Activated naive CD4-positive, alpha-beta T cell treated with anti-CD3 and anti-CD28 coated beads, Interleukin-2, amount 50 U/mL, for 24 hours (primary cell): ENCODE measurements around the gene HSF4.
A peak's percentile ranks its signal among the peaks of the same experiment; 100 is the strongest.

Experiments
- H3K27ac Mint-ChIP-seq: one replicate; pipeline ENCODE4 v1.8.0; 2021; ENCODE audit warnings: mild to moderate bottlenecking, mixed read lengths
- H3K27me3 Mint-ChIP-seq: one replicate; pipeline ENCODE4 v1.8.0; 2021; ENCODE audit warnings: mixed read lengths
- H3K36me3 Mint-ChIP-seq: one replicate; pipeline ENCODE4 v1.8.0; 2021; ENCODE audit warnings: mixed read lengths
- H3K4me1 Mint-ChIP-seq: one replicate; pipeline ENCODE4 v1.8.0; 2021; ENCODE audit warnings: mixed read lengths
- H3K4me3 Mint-ChIP-seq: one replicate; pipeline ENCODE4 v1.8.0; 2021; ENCODE audit warnings: mild to moderate bottlenecking, mixed read lengths
- H3K9me3 Mint-ChIP-seq: one replicate; pipeline ENCODE4 v1.8.0; 2021; ENCODE audit warnings: mixed read lengths

The HSF4 gene

DNA sequence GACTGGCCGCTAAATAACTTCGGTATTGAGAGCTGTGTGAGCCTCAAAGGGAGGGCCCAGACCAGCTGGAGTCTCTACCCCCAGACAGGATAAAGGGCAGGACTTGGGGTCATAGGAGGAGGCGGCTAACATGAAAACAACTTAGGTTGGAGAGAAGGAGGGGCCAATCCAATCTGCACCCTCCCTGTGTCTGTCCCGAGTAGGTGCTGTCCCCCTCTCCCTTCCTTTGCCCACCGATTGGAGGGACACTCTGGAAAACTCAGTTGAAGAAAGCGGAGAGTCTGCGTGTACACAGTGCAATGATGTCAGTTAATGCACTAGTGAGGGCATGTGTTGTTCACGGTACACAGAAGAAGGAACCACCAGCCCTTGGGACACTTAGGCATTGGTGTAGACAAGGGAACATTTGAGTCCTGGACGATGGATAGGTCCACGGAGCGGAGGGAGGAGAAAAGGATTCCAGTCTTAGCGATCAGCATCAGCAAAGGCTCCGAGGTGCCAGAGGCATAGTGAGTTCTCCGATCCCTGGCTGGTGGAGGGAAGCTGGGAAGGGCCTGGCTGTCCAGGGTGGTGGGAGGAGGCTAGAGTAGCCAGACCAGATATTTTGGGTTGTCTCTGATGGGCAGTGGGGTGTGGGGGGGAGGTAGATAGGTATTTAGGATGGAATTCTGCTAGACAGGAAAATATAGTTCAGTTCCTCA, 6.6 kb downstream of the HSF4 start:
- peaks cover 40% of the 10 kb centered on the region for H3K27me3 Mint-ChIP-seq
- H3K4me1 Mint-ChIP-seq: peaks cover 24% of the 10 kb centered on the region
- no peaks in the 10 kb centered on the region for H3K36me3 Mint-ChIP-seq
- H3K27ac Mint-ChIP-seq: peak overlapping the region; percentile 32
- H3K9me3 Mint-ChIP-seq: no peaks in the 10 kb centered on the region
- peak overlapping the region; percentile 36 for H3K4me3 Mint-ChIP-seq

DNA sequence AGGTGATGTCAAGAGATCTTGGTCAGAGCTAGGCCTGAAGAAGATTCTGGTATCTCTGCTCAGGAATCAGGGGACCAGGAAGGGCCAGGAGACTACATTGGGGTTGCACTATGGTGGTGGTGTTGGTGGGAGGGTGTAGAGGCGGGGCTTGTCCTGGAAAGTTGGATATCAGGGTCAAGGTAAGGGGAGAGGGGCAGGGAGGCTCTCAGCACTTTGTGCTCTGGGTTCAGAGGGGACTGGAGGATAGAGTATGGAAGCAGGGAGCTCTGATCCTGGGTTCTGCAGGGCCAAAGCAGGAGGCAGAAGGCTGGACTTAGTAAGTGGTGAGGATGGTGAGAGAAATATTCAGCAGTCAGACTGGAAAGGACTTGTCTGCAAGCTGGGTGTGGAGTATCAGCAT, 8.8 kb downstream of the HSF4 start:
- Mint-ChIP-seq H3K9me3 (no peaks in the 10 kb centered on the region), H3K27me3 (peaks cover 39% of the 10 kb centered on the region), H3K4me3 (peak overlapping the region; percentile 93), H3K36me3 (no peaks in the 10 kb centered on the region), H3K4me1 (peaks cover 26% of the 10 kb centered on the region), H3K27ac (peak overlapping the region; percentile 62)

DNA sequence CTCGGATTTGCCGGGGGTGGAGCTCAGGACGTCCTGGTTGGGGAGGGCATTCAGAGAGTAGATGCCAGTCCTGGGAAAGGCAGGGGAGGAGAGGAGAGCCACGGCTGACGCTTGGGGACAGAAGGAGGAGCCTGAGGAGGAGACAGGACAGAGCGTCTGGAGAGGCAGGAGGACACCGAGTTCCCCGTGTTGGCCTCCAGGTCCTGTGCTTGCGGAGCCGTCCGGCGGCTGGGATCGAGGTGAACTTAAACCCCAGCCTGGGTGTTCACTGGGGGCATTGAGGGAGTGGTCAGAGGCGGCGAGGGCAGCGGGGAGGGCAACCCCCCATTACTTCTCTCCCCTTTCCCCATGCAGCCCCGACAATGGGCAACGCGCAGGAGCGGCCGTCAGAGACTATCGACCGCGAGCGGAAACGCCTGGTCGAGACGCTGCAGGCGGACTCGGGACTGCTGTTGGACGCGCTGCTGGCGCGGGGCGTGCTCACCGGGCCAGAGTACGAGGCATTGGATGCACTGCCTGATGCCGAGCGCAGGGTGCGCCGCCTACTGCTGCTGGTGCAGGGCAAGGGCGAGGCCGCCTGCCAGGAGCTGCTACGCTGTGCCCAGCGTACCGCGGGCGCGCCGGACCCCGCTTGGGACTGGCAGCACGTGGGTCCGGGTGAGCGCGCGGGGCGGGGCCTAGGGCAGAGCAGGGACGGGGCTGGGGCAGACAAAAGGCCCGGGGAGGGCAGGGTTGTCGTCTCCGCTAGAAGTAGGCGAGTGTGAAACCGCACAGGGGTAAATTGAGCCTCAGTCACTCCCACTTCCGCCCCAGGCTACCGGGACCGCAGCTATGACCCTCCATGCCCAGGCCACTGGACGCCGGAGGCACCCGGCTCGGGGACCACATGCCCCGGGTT, 9.5 kb downstream of the HSF4 start:
- H3K4me3 Mint-ChIP-seq: peak overlapping the region; percentile 93
- H3K27me3 Mint-ChIP-seq: peaks cover 41% of the 10 kb centered on the region
- H3K27ac Mint-ChIP-seq: no peak overlapping the region
- H3K4me1 Mint-ChIP-seq: peaks cover 29% of the 10 kb centered on the region
- no peaks in the 10 kb centered on the region for H3K36me3 Mint-ChIP-seq
- no peaks in the 10 kb centered on the region for H3K9me3 Mint-ChIP-seq

DNA sequence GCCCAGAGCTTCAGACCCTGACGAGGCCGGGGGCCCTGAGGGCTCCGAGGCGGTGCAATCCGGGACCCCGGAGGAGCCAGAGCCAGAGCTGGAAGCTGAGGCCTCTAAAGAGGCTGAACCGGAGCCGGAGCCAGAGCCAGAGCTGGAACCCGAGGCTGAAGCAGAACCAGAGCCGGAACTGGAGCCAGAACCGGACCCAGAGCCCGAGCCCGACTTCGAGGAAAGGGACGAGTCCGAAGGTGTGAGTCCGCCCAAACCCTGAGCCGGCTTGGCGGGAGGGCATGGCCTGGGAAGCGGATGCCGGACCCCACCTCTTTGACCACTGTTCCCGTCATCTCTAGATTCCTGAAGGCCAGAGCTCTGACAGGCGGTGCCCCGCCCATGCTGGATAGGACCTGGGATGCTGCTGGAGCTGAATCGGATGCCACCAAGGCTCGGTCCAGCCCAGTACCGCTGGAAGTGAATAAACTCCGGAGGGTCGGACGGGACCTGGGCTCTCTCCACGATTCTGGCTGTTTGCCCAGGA, 10.2 kb downstream of the HSF4 start:
- Mint-ChIP-seq H3K9me3 (no peaks in the 10 kb centered on the region), H3K27me3 (peaks cover 39% of the 10 kb centered on the region), H3K4me3 (no peak overlapping the region), H3K4me1 (peaks cover 27% of the 10 kb centered on the region), H3K27ac (no peak overlapping the region), H3K36me3 (no peaks in the 10 kb centered on the region)

DNA sequence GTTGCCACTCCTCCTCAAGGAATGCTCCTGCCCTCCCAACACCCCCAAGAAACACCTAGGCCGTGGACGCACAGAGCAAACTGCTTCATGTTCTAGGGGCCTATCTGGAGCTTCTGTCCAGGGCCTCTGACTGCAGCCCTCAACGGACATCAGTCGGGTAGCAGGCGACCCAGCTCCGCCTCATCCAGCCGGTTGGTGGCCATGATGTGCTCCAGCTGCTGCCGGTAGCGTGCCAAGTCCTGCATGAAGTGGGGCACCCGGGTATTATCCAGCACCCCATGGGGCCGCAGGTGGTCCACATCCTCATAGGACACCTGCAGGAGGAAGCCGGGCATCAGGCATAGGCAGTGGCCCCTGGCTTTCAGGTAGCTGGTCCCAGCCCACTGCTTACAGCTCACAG, 12.1 kb downstream of the HSF4 start:
- Mint-ChIP-seq H3K4me1 (peaks cover 23% of the 10 kb centered on the region), H3K36me3 (no peaks in the 10 kb centered on the region), H3K27me3 (peaks cover 26% of the 10 kb centered on the region), H3K27ac (no peak overlapping the region), H3K4me3 (no peak overlapping the region), H3K9me3 (no peaks in the 10 kb centered on the region)

DNA sequence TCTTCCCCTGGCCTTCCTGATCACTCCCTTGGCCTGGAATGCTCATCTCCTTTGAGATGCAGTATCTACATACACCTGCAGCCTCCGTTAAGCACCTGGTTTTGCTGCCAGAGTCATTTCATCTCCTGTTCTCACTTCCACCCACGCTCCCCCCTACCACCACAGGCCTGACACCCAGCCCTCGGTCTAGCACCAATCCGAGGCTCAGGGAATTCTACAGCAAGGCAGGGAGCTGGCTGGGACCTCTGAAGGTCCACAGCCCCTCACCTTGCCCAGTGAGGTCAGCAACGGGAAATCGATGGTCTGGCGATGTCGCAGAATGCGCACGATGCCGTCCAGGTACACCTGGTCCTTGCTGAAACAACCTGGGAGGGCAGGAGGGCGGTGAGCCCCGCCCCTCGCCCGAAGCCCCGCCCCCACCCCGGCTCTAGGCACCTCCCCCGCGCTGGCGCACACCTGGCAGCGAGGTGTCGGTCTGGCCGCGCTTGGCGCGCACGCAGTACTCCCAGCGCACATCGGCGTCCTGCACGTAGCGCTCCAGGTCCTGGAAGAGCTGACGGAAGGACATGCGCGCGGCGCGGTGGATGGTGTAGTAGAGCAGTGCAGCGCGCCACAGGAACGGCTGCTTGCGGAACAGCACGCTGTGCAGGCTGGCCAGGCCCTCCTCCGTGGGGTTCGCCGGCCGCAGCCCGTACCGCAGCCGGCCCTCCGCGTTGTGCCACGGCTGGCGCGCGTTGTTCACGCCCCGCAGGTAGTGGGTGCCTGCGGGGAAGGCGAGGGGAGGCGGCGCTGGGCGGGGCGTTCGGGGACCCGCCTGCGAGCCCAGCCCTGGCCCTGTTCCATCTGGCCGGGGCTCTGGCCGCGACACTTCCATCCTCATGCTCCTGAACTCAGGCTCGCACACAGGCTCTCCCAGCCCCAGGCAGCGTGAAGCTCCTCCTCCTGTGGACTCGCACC, 13.5 kb downstream of the HSF4 start:
- Mint-ChIP-seq H3K4me3 (peak overlapping the region; percentile 57), H3K27ac (no peak overlapping the region), H3K27me3 (peaks cover 22% of the 10 kb centered on the region), H3K36me3 (no peaks in the 10 kb centered on the region), H3K4me1 (peaks cover 22% of the 10 kb centered on the region), H3K9me3 (no peaks in the 10 kb centered on the region)

DNA sequence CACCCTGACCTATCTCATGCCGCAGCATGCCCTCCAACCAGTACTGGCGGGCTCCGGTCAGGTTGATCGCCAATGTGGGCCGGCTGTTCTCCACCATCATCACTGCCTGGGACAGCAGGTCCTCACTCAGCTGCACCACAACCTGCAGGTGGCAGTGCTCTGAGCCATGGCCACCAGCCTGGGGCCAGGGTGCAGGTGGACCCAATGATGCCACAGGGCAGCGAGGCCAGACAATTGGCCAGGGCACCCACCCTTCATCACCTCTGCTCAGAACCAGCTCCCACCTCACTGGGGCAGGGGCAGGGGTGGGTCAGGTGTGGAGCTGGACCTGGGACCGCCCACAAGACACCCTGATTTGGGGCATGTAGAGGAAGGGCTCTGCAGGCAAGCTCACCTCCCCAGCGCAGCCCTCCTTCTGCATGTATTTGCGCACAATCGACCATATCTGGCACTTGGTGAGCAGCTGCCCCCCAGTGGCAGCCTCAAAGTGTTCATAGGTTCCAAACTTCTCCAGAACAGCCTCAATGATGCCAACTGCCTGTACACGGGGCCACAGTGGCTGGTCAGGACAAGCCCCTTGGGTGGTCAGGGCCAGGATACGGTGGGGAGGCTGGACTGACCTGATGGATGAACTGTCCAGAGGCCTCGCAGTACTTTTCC, 15.0 kb downstream of the HSF4 start:
- no peak overlapping the region for H3K4me3 Mint-ChIP-seq

DNA sequence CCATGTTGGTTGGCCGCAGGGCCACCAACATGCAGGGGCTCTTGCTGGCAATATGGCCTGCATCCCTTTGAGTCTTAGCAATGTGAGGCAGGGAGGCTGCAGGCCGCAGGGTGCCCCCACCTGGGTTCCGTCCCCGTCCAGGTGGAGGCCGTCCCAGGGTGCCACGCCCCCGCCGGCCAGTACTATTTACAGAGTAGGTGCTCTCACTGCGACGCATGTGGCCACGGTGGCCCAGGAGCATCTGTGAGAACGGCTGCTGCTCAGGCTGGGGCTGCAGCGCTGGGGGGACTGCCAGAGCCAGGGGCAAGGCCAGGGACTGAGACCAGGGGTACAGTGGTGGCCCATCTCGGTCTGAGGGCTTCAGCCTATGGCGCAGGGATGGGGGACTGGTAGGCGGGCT, 15.6 kb downstream of the HSF4 start:
- H3K27me3 Mint-ChIP-seq: peaks cover 14% of the 10 kb centered on the region
- no peaks in the 10 kb centered on the region for H3K9me3 Mint-ChIP-seq
- H3K27ac Mint-ChIP-seq: no peak overlapping the region

More for the DNA sequence above, 15.0 kb downstream of the HSF4 start:
- Mint-ChIP-seq H3K27me3 (peaks cover 14% of the 10 kb centered on the region), H3K36me3 (no peaks in the 10 kb centered on the region), H3K27ac (no peak overlapping the region), H3K9me3 (no peaks in the 10 kb centered on the region), H3K4me1 (peaks cover 11% of the 10 kb centered on the region)

DNA sequence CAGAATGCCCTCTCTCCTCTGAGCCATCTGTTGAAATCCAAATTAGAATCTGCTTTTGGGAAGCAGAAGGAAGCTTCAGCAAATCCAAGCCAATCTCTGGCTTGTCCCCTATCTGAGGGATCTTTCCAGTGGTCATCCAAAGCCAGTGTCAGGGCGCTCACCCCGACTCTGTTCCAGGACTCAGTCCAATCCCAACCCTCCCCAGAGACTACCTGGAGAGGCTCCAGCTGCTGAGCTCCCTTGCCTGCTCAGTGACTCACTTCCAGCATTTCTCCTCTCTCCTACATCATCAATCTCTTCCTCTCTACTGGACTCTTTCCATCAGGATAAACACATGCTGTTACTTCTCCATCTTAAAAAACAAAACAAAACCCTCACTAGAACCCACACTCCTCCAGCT, 16.8 kb downstream of the HSF4 start:
- no peaks in the 10 kb centered on the region for H3K36me3 Mint-ChIP-seq
- no peaks in the 10 kb centered on the region for H3K9me3 Mint-ChIP-seq
- H3K4me1 Mint-ChIP-seq: peaks cover 23% of the 10 kb centered on the region
- H3K27me3 Mint-ChIP-seq: peaks cover 14% of the 10 kb centered on the region
- H3K27ac Mint-ChIP-seq: no peak overlapping the region
- no peak overlapping the region for H3K4me3 Mint-ChIP-seq

More for the DNA sequence above, 15.6 kb downstream of the HSF4 start:
- peaks cover 17% of the 10 kb centered on the region for H3K4me1 Mint-ChIP-seq
- no peak overlapping the region for H3K4me3 Mint-ChIP-seq
- H3K36me3 Mint-ChIP-seq: no peaks in the 10 kb centered on the region

DNA sequence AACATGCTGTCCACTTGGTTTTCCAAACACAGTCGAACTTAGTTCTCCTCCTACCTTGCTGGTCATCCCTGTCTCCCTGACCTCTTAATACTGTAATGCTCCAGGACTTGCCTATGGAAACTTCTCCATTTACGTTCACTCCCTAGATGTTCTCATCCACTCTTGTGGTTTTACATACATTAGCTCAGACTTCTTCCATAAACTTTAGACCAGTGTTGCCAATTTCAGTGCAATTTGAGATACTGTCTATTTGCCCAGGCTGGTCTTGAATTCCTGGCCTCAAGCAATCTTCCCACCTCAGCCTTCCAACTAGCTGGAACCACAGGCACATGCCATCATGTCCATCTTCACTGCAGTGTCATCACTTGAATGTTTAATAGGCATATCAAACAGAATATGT, 17.7 kb downstream of the HSF4 start:
- Mint-ChIP-seq H3K9me3 (no peaks in the 10 kb centered on the region), H3K4me1 (peaks cover 23% of the 10 kb centered on the region), H3K27ac (no peak overlapping the region), H3K4me3 (no peak overlapping the region), H3K27me3 (peaks cover 11% of the 10 kb centered on the region), H3K36me3 (no peaks in the 10 kb centered on the region)

DNA sequence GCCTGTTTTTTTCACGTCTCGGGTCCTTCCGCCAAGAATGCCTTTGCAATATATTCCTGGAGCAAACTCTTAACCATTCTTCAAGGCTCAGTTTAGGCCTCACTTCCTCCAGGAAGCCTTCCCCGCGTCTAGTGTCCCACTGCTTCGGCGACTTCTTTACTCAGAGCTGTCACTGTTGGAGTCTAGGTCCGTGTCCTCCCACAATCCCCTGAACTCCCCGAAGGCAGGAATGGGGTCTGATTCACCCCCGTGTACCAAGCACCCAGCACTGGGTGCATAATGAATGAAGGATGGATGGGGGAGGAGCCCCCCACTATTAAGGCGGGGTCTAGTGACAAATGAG, 18.7 kb downstream of the HSF4 start:
- no peak overlapping the region for H3K27ac Mint-ChIP-seq
- no peaks in the 10 kb centered on the region for H3K9me3 Mint-ChIP-seq
- peaks cover 18% of the 10 kb centered on the region for H3K4me1 Mint-ChIP-seq
- H3K4me3 Mint-ChIP-seq: no peak overlapping the region
- no peaks in the 10 kb centered on the region for H3K36me3 Mint-ChIP-seq
- peaks cover 6% of the 10 kb centered on the region for H3K27me3 Mint-ChIP-seq

DNA sequence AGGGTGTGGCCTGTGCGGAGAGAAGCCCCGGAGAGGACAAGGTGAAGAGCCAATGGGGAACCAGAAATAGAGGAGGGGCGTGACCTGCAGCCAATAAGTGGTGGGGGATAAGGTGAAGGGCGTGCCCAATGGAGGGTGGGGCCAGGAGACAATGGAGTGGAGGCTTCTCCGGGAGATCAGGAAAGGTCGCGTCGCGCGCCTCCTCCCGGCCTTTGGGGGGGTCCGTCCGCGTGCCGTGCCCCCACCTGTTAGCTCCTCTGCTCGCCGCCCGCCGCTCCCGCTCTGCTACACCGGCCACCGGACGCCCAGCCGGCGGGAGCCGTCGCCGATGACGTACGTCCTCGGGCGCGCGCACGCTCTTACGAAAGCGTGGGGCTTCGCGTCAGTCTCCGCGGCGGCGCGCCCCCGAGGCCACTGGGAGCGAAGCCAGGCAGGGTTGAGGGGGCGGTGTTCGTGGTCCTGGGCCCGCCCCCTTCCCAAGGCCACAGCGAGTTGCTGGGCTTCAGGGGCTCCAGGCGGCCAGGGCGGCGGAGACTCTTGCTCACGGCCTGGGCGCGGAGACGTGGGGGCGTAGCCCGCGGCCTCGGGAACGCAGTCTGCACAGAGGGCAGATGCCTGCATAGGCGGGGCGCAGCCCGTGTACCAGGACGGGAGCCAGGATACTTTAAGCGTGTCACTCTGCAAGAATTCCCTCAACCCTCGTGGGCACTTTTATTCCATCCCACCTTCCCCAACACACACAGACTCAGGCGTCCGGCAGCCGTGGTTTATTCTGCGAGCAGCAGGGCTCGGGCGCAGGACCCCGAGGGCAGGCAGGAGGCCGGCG, 19.3 kb downstream of the HSF4 start, which contains the start of gene MATCAP1:
Gene MATCAP1, minus strand, starts transcription at position 337 of the 826 bp plus-strand sequence. CDS start 3,353 bp downstream, outside the sequence.
- H3K4me1 Mint-ChIP-seq: peaks cover 14% of the 10 kb centered on the region
- H3K9me3 Mint-ChIP-seq: no peaks in the 10 kb centered on the region
- H3K36me3 Mint-ChIP-seq: no peaks in the 10 kb centered on the region
- no peak within 1 kb of the TSS for H3K27ac Mint-ChIP-seq
- H3K4me3 Mint-ChIP-seq: no peak within 1 kb of the TSS
- peaks cover 4% of the 10 kb centered on the region for H3K27me3 Mint-ChIP-seq

DNA sequence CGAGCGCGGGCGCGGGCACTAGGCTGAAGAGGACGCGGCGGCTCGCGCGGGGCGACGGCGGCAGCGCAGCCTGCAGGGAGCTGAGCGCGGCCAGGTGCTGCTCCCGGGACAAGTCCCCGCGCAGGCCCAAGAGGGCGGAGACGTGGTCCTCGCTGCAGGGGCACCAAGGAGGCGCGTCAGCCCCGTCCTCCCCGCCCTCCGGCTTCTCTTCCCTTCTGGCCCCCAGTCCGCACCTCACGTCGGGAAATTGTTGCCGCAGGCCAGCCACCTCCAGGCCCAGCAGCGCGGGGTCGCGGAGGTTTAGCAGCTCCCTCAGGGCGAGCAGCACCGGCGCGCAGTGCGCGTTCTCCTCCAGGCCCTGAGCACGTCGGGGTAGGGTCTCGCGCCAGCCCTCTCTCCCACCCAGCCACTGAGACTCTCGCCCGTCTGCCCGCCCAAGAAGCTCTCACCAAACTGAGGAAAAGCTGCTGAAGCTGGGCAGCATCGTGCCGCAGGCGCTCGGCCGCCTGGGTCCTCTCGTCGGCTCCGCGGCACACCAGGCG, 20.0 kb downstream of the HSF4 start:
- peaks cover 13% of the 10 kb centered on the region for H3K4me1 Mint-ChIP-seq
- H3K9me3 Mint-ChIP-seq: no peaks in the 10 kb centered on the region

More for the DNA sequence above, 20.0 kb downstream of the HSF4 start:
- no peaks in the 10 kb centered on the region for H3K27me3 Mint-ChIP-seq
- no peak overlapping the region for H3K27ac Mint-ChIP-seq
- no peak overlapping the region for H3K4me3 Mint-ChIP-seq
- H3K36me3 Mint-ChIP-seq: no peaks in the 10 kb centered on the region
